GM23338 (cell line): ENCODE measurements around the gene MZB1. TPM values are rescaled to one million over a fixed set of nuclear protein-coding genes. Genes with fewer than 3 reads are reported as not detected.

ENCODE experiments used
- ATAC-seq: fragments of 200-7000 bp; cut with Tn5 transposase; 3 replicates; pipeline ENCODE4 v1.9.1; 2020
- DNase-seq: peaks from one replicate; pipeline ENCODE4 v3.0.0-alpha.2; 2015; ENCODE audit warnings: low spot score
- H2AFZ ChIP-seq: fragments of 200-600 bp; sonication (generic); 2 replicates; pipeline ENCODE4 v1.8.0; 2016; ENCODE audit warnings: antibody characterized with exemption, mild to moderate bottlenecking, moderate library complexity
- H3F3A ChIP-seq: fragments of 200-600 bp; sonication (generic); replicated peaks from 2 replicates; pipeline ENCODE4 v1.8.0; 2017; ENCODE audit warnings: antibody characterized with exemption, mixed run types, low read depth
- H3K27ac ChIP-seq: fragments of 200-600 bp; sonication (generic); 2 replicates; pipeline ENCODE4 v1.6.1; 2016; ENCODE audit warnings: low read depth
- H3K27me3 ChIP-seq: fragments of 200-600 bp; sonication (generic); 2 replicates; pipeline ENCODE4 v1.8.0; 2016; ENCODE audit warnings: mild to moderate bottlenecking, mixed run types, moderate library complexity; ENCODE audit not compliant: insufficient read depth
- H3K36me3 ChIP-seq: fragments of 200-600 bp; sonication (generic); 2 replicates; pipeline ENCODE4 v1.8.0; 2016; ENCODE audit warnings: mild to moderate bottlenecking; ENCODE audit not compliant: insufficient read depth
- H3K4me1 ChIP-seq: fragments of 200-600 bp; sonication (generic); 2 replicates; pipeline ENCODE4 v1.8.0; 2016; ENCODE audit warnings: mild to moderate bottlenecking, moderate library complexity; ENCODE audit not compliant: insufficient read depth
- H3K4me2 ChIP-seq: fragments of 200-600 bp; sonication (generic); 2 replicates; pipeline ENCODE4 v1.7.1; 2017; ENCODE audit warnings: mixed run types
- H3K4me3 ChIP-seq: fragments of 200-600 bp; sonication (generic); 2 replicates; pipeline ENCODE4 v1.6.1; 2016; ENCODE audit warnings: mixed run types
- H3K79me2 ChIP-seq: fragments of 200-600 bp; sonication (generic); replicated peaks from 2 replicates; pipeline ENCODE4 v1.8.0; 2017; ENCODE audit warnings: mild to moderate bottlenecking; ENCODE audit not compliant: insufficient read depth
- H3K9me2 ChIP-seq: fragments of 200-600 bp; sonication (generic); 2 replicates; pipeline ENCODE4 v1.8.0; 2017; ENCODE audit not compliant: insufficient read depth
- H4K20me1 ChIP-seq: fragments of 200-600 bp; sonication (generic); replicated peaks from 2 replicates; pipeline ENCODE4 v1.8.0; 2017; ENCODE audit warnings: mild to moderate bottlenecking; ENCODE audit not compliant: insufficient read depth
- H3K27ac Mint-ChIP-seq: 2 replicates; pipeline ENCODE4 v1.8.0; 2020; ENCODE audit warnings: inconsistent platforms, mild to moderate bottlenecking, moderate library complexity, mixed read lengths
- H3K27me3 Mint-ChIP-seq: 3 replicates; pipeline ENCODE4 v1.8.0; 2022; ENCODE audit warnings: low read depth, mild to moderate bottlenecking, moderate library complexity, mixed read lengths, inconsistent platforms; ENCODE audit not compliant: insufficient read depth, poor library complexity
- H3K36me3 Mint-ChIP-seq: 3 replicates; pipeline ENCODE4 v1.8.0; 2021; ENCODE audit warnings: low read depth, mild to moderate bottlenecking, inconsistent platforms, moderate library complexity, mixed read lengths
- H3K4me1 Mint-ChIP-seq: 3 replicates; pipeline ENCODE4 v1.8.0; 2020; ENCODE audit warnings: mild to moderate bottlenecking, inconsistent platforms, mixed read lengths
- H3K4me3 Mint-ChIP-seq: 3 replicates; pipeline ENCODE4 v1.8.0; 2021; ENCODE audit warnings: moderate library complexity, mild to moderate bottlenecking, inconsistent platforms, mixed read lengths
- H3K9me3 Mint-ChIP-seq: 3 replicates; pipeline ENCODE4 v1.8.0; 2020; ENCODE audit warnings: moderate library complexity, mild to moderate bottlenecking, inconsistent platforms, mixed read lengths
- ZNF462 ChIP-seq: fragments of 250-450 bp; sonication (Bioruptor Pico); IDR thresholded peaks from 2 replicates; pipeline ENCODE4 v1.5.0; 2020; ENCODE audit warnings: mild to moderate bottlenecking, moderate library complexity
- polyA plus RNA-seq: library from polyadenylated mRNA; unstranded; fragments of >200 nt; fragmentation: Nextera tagmentation; extraction: Ambion mirVana; gene quantifications from 2 replicates; pipeline ENCODE4 v1.2.1, GENCODE V29; 2016
- total RNA-seq: library from RNA; depleted of rRNA; stranded (reverse); fragments of >200 nt; shearing (Covaris generic); gene quantifications from 2 replicates; pipeline ENCODE4 v1.2.3, GENCODE V29; 2014
- TF ChIP-seq, protein P1 (sequence below), 2 experiments: fragments of 200-600 bp in 1 of 2; sonication (generic) in 1 of 2; conservative IDR thresholded peaks; 2 replicates each; pipeline versions ENCODE4 v1.5.1 to v1.6.1; 2016 to 2017; ENCODE audit warnings: antibody characterized with exemption in 2 of 2, low read depth in 2 of 2, mild to moderate bottlenecking in 2 of 2, moderate library complexity in 1 of 2
- TF ChIP-seq, protein P2 (sequence below): IDR thresholded peaks from 2 replicates; pipeline ENCODE4 v1.6.1; 2016; ENCODE audit warnings: antibody characterized with exemption

MZB1 gene
- total and polyA plus RNA-seq, 2 experiments from 2014 or later, result 0.52 to 1.6 TPM

GRCh38 chr5:139408191-139408590 is 18.5 kb upstream of the MZB1 start:
- Mint-ChIP-seq H3K27ac (no peak overlapping the region), H3K4me3 (no peak overlapping the region), H3K36me3 (no peaks in the 10 kb centered on the region; the same call in 2 of the 3 replicates), H3K9me3 (no peaks in the 10 kb centered on the region), H3K27me3 (peaks cover 8% of the 10 kb centered on the region), H3K4me1 (peaks cover 9% of the 10 kb centered on the region; the same call in 2 of the 3 replicates)
- Histone ChIP-seq H3K79me2 (0 out of 2 replicates have a peak, but pooled peaks cover under 1% of the 10 kb centered on the region), H3K9me2 (no peaks in the 10 kb centered on the region), H2AFZ (no peak overlapping the region), H3F3A (peaks cover 10% of the 10 kb centered on the region), H3K36me3 (no peaks in the 10 kb centered on the region), H3K4me1 (peaks cover 11% of the 10 kb centered on the region), H3K4me3 (no peak overlapping the region), H3K27me3 (no peaks in the 10 kb centered on the region), H3K27ac (no peak overlapping the region), H4K20me1 (0 out of 2 replicates have a peak, but pooled peaks cover under 1% of the 10 kb centered on the region), H3K4me2 (no peak overlapping the region)
- no peak for ATAC-seq
- no peak for TF ChIP-seq ZNF462 (CRISPR knock-in tag)
- TF ChIP-seq, protein P1, sequence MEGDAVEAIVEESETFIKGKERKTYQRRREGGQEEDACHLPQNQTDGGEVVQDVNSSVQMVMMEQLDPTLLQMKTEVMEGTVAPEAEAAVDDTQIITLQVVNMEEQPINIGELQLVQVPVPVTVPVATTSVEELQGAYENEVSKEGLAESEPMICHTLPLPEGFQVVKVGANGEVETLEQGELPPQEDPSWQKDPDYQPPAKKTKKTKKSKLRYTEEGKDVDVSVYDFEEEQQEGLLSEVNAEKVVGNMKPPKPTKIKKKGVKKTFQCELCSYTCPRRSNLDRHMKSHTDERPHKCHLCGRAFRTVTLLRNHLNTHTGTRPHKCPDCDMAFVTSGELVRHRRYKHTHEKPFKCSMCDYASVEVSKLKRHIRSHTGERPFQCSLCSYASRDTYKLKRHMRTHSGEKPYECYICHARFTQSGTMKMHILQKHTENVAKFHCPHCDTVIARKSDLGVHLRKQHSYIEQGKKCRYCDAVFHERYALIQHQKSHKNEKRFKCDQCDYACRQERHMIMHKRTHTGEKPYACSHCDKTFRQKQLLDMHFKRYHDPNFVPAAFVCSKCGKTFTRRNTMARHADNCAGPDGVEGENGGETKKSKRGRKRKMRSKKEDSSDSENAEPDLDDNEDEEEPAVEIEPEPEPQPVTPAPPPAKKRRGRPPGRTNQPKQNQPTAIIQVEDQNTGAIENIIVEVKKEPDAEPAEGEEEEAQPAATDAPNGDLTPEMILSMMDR (conservative IDR thresholded peaks at IDR 0.05; ENCODE audit: low read depth in 2 of 2), result no peak
- TF ChIP-seq, protein P2, sequence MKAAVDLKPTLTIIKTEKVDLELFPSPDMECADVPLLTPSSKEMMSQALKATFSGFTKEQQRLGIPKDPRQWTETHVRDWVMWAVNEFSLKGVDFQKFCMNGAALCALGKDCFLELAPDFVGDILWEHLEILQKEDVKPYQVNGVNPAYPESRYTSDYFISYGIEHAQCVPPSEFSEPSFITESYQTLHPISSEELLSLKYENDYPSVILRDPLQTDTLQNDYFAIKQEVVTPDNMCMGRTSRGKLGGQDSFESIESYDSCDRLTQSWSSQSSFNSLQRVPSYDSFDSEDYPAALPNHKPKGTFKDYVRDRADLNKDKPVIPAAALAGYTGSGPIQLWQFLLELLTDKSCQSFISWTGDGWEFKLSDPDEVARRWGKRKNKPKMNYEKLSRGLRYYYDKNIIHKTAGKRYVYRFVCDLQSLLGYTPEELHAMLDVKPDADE, result no peak
- no peak for DNase-seq
